Stomach (tissue), 9 donors: Measurements from ENCODE around the gene PTPRU. TPM values are rescaled to one million over a fixed set of nuclear protein-coding genes. Genes with fewer than 3 reads are reported as not detected.

Experiments used
- DNase-seq, 2 donors: peaks; one replicate each; pipeline versions ENCODE4 v3.0.0 to v3.0.0-alpha.2; 2013 to 2019
- H3K27ac ChIP-seq, 5 donors: fragments of 200-600 bp in 4 of 5; sonication (generic) in 4 of 5; one replicate each; pipeline ENCODE4 v1.5.1; 2013 to 2019; ENCODE audit warnings: mild to moderate bottlenecking in 1 of 5, moderate library complexity in 1 of 5
- H3K27me3 ChIP-seq, 3 donors: fragments of 200-600 bp; sonication (generic); one replicate each; pipeline ENCODE4 v1.5.1; 2017 to 2019; ENCODE audit warnings: mixed run types in 1 of 3
- H3K36me3 ChIP-seq, 4 donors: fragments of 200-600 bp; sonication (generic); 1 replicate in 3 of 4; 2 replicates in 1 of 4; pipeline ENCODE4 v1.5.1; 2016 to 2019
- H3K4me1 ChIP-seq, 4 donors: fragments of 200-600 bp; sonication (generic); one replicate each; pipeline ENCODE4 v1.5.1; 2016 to 2019
- H3K4me3 ChIP-seq, 4 donors: fragments of 200-600 bp; sonication (generic) in 3 of 4; one replicate each; pipeline ENCODE4 v1.5.1; 2016 to 2019; ENCODE audit warnings: mild to moderate bottlenecking in 1 of 4
- H3K9me3 ChIP-seq, 4 donors: fragments of 200-600 bp; sonication (generic); one replicate each; pipeline ENCODE4 v1.5.1; 2016 to 2019
- EP300 ChIP-seq: sonication (generic); formaldehyde crosslinking; IDR thresholded peaks from one replicate; pipeline ENCODE4 v1.6.1; 2017; ENCODE audit warnings: antibody characterized with exemption
- POLR2A ChIP-seq, 4 donors: fragments of 450-650 bp; IDR thresholded peaks; one replicate each; pipeline ENCODE4 v1.6.1; 2016; ENCODE audit warnings: antibody characterized with exemption in 4 of 4, control low read depth in 2 of 4, mild to moderate bottlenecking in 1 of 4, moderate library complexity in 1 of 4
- POLR2AphosphoS5 ChIP-seq, 3 donors: sonication (generic); formaldehyde crosslinking; IDR thresholded peaks; one replicate each; pipeline ENCODE4 v1.6.1; 2016; ENCODE audit warnings: antibody characterized with exemption in 3 of 3
- WGBS, 5 donors: extraction: QIAGEN DNeasy Blood & Tissue Kit in 3 of 5; methylation state at CpG; one replicate each; pipeline versions ENCODE4 v1.1.5 to v1.1.7; 2013 to 2018; 5-methylcytosine and 5-hydroxymethylcytosine counted together
- intact Hi-C: fragments of 100-400 bp; cut with DNase I; formaldehyde crosslinking; loops from one replicate; pipeline ENCODE4 v1.15.1; 2023; ENCODE audit warnings: low total_unique reads
- polyA plus RNA-seq, 3 donors: library from polyadenylated mRNA; stranded (reverse); fragments of 200-250 nt; gene quantifications; one replicate each; pipeline ENCODE4 v1.2.3, GENCODE V29; 2013
- total RNA-seq, 5 donors: library from RNA; depleted of rRNA; stranded (reverse); fragments of >200 nt; gene quantifications; one replicate each; pipeline versions ENCODE4 v1.1.0 to v1.2.3, GENCODE V29; 2014 to 2016
- TF ChIP-seq, protein P1 (sequence below), 7 experiments: fragments of 450-650 bp in 4 of 7; fragments of 200-600 bp in 3 of 7; sonication (generic) in 3 of 7; IDR thresholded peaks; one replicate each; pipeline ENCODE4 v1.5.1; 2016 to 2019; ENCODE audit warnings: antibody characterized with exemption in 7 of 7, control low read depth in 2 of 7, mild to moderate bottlenecking in 1 of 7
- donor health status: healthy with polysubstance abuse.
- donor health status: Bipolar disorder and iron deficiency.
- donor health status: healthy.

PTPRU gene
- total and polyA plus RNA-seq, 8 donors, result 0.29 to 17.5 (median 6.2) TPM

DNA sequence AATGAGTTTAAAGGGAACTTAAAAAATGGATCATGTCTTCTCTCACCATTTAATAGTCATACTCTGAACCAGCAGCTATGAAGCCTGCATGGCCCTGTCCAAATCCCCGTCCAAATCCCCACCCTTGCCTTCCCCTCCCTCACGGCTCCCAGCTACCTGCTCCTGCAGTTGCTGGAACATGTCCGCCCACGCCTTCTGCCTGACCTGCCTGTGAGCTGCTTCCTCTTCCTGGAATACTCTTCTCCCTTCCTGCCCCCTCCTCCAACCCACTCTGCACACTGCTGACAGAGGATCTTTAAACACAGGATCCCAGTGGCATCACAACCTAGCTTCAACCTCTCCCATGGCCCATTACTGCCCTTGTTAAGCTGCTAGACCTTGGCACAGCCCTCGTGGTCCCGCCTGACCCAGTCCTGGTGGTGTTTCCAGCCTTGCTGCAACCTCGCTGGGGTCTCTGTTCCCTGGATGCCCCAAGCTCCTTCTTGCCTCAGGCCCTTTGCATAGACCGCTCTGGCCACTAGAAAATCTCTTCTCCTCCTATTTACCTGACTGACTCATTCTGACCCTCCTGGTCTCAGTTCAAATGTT, 118.3 kb downstream of the PTPRU start:
- Histone ChIP-seq H3K4me3 (no peak overlapping the region), H3K27me3 (peaks cover 0 to 47% (median 7%) of the 10 kb centered on the region in 3 donors), H3K27ac (no peak overlapping the region), H3K4me1 (no peaks in the 10 kb centered on the region), H3K9me3 (no peaks in the 10 kb centered on the region), H3K36me3 (no peaks in the 10 kb centered on the region)
- intact Hi-C loops, result no loop called here
- TF ChIP-seq POLR2A (IDR thresholded peaks at IDR 0.05) (no peak), EP300 (no peak), POLR2AphosphoS5 (IDR thresholded peaks at IDR 0.05) (no peak)
- TF ChIP-seq, protein P1, sequence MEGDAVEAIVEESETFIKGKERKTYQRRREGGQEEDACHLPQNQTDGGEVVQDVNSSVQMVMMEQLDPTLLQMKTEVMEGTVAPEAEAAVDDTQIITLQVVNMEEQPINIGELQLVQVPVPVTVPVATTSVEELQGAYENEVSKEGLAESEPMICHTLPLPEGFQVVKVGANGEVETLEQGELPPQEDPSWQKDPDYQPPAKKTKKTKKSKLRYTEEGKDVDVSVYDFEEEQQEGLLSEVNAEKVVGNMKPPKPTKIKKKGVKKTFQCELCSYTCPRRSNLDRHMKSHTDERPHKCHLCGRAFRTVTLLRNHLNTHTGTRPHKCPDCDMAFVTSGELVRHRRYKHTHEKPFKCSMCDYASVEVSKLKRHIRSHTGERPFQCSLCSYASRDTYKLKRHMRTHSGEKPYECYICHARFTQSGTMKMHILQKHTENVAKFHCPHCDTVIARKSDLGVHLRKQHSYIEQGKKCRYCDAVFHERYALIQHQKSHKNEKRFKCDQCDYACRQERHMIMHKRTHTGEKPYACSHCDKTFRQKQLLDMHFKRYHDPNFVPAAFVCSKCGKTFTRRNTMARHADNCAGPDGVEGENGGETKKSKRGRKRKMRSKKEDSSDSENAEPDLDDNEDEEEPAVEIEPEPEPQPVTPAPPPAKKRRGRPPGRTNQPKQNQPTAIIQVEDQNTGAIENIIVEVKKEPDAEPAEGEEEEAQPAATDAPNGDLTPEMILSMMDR (IDR thresholded peaks at IDR 0.05), result no peak
- WGBS, 5 donors, result 67 to 75% (median 69%) methylated on average over 8 of the region's 8 CpGs
- DNase-seq, result no peak

DNA sequence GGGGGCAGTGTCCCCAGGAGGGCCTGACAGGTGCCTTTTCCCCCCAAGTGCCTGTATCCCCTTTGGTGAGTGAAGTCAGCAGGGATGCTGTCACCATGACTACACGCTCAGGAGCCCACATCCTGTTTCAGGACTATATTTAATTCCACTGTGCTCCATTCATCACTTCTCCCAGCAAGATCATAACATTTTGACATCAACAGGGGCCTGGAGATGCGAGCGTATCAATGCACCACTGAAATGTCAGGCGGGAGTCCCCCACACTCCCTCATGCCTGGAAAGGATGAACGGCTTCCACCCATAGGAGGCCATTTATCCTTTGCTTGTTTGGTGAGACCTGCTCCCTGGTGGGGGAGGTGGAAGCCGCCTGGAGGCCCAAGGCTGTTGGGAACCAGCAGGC, 119.1 kb downstream of the PTPRU start:
- H3K4me3 ChIP-seq, result no peak overlapping the region
- intact Hi-C loops, result no loop called here
- H3K27ac ChIP-seq, result no peak overlapping the region
- H3K9me3 ChIP-seq, result no peaks in the 10 kb centered on the region
- peaks cover 0 to 39% (median 7%) of the 10 kb centered on the region in 3 donors for H3K27me3 ChIP-seq
- H3K36me3 ChIP-seq, result no peaks in the 10 kb centered on the region
- DNase-seq, result no peak
- 72 to 76% (median 72%) methylated on average over 6 of the region's 6 CpGs for WGBS, 5 donors
- TF ChIP-seq, protein P1 (IDR thresholded peaks at IDR 0.05), result no peak
- TF ChIP-seq EP300 (no peak), POLR2A (IDR thresholded peaks at IDR 0.05) (no peak), POLR2AphosphoS5 (IDR thresholded peaks at IDR 0.05) (no peak)
- H3K4me1 ChIP-seq, result no peaks in the 10 kb centered on the region

DNA sequence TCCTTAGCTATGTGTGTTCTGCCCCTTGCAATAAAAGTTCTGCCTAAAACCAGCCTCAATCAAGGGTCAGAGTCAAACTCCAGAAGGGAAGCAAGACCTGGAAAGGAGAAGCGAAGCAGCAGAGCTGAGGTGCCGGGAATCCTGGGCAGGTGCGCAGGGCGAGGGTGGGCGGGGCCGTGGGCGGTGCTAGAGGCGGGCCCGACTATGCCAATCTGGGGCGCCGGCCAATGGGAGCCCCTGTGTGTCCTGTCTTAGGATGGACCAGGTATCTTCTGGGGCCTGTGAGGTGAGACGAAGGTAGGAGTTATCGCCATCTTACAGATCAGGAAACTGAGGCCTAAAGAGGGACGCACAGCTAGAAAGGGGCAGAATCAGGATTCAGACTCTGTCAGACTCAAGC, 120.3 kb downstream of the PTPRU start:
- Histone ChIP-seq H3K27me3 (peaks cover 0 to 42% (median 13%) of the 10 kb centered on the region in 3 donors), H3K36me3 (no peaks in the 10 kb centered on the region), H3K4me1 (no peaks in the 10 kb centered on the region), H3K4me3 (no peak overlapping the region), H3K9me3 (no peaks in the 10 kb centered on the region), H3K27ac (no peak overlapping the region)
- TF ChIP-seq POLR2AphosphoS5 (IDR thresholded peaks at IDR 0.05) (no peak), EP300 (no peak), POLR2A (IDR thresholded peaks at IDR 0.05) (no peak)
- TF ChIP-seq, protein P1 (IDR thresholded peaks at IDR 0.05), result no peak
- 52 to 65% (median 59%) methylated on average over 14 of the region's 14 CpGs for WGBS, 5 donors
- no peak for DNase-seq
- intact Hi-C loops, result no loop called here

DNA sequence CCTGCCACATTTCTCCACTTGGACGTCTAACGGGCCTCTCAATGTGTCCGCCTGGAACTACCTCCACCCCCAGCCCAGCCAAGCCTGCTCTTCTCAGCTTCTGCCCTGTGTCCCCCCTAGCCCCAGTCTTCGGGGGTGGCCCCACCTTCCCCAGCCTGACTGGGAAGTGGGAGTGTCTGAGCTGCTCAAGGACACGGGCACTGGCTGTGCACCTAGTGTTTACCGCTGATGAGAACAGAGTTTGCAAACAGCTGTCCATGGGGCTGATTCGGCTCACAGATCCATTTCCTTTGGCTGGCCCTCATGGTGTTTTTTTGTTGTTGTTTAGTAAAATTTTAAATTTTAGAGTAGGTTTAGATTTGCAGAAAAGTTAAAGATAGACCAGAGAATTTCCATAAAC, 121.1 kb downstream of the PTPRU start:
- 64 to 70% (median 65%) methylated on average over 7 of the region's 7 CpGs for WGBS, 5 donors
- TF ChIP-seq POLR2AphosphoS5 (IDR thresholded peaks at IDR 0.05) (no peak), POLR2A (IDR thresholded peaks at IDR 0.05) (no peak), EP300 (no peak)
- TF ChIP-seq, protein P1 (IDR thresholded peaks at IDR 0.05), result no peak
- no peak overlapping the region for H3K27ac ChIP-seq
- DNase-seq, result no peak
- no peaks in the 10 kb centered on the region for H3K36me3 ChIP-seq
- peaks cover 0 to 44% (median 13%) of the 10 kb centered on the region in 3 donors for H3K27me3 ChIP-seq
- H3K4me1 ChIP-seq, result no peaks in the 10 kb centered on the region
- H3K9me3 ChIP-seq, result no peaks in the 10 kb centered on the region
- no peak overlapping the region for H3K4me3 ChIP-seq
- intact Hi-C loops, result no loop called here
